ENCODE data around the gene AFAP1L2.

The AFAP1L2 gene

GRCh38 chr10:114261076-114261475, 143.2 kb downstream of the AFAP1L2 start:
- DNase-seq = no peak

GRCh38 chr10:114260366-114260765, 143.9 kb downstream of the AFAP1L2 start:
- no peak for DNase-seq

GRCh38 chr10:114259824-114260223, 144.5 kb downstream of the AFAP1L2 start:
- DNase-seq = no peak

GRCh38 chr10:114258274-114258840, 145.9 kb downstream of the AFAP1L2 start:
- DNase-seq = no peak

GRCh38 chr10:114257498-114257897, 146.8 kb downstream of the AFAP1L2 start:
- DNase-seq = no peak

- no peak for DNase-seq
These were observed 147.5 kb downstream of the AFAP1L2 start for GRCh38 chr10:114256822-114257221.

- DNase-seq = no peak
These were observed 148.1 kb downstream of the AFAP1L2 start for GRCh38 chr10:114256008-114256765.

- DNase-seq = no peak
These were observed 149.1 kb downstream of the AFAP1L2 start for GRCh38 chr10:114255227-114255626.

GRCh38 chr10:114252883-114253282, 151.4 kb downstream of the AFAP1L2 start:
- no peak for DNase-seq

- no peak for DNase-seq
These were observed 152.2 kb downstream of the AFAP1L2 start for GRCh38 chr10:114252092-114252491.

GRCh38 chr10:114250716-114251115, 153.6 kb downstream of the AFAP1L2 start:
- no peak for DNase-seq

GRCh38 chr10:114250236-114250635, 154.1 kb downstream of the AFAP1L2 start:
- DNase-seq = no peak

GRCh38 chr10:114246679-114247305, 157.5 kb downstream of the AFAP1L2 start:
- DNase-seq = no peak

GRCh38 chr10:114245121-114245791, 159.0 kb downstream of the AFAP1L2 start:
- no peak for DNase-seq

All from activated CD4-positive, alpha-beta T cell treated with anti-CD3 and anti-CD28 coated beads for 1 hour (primary cell).